GM12878 (cell line): ENCODE data around the gene PFN4. TPM values are rescaled to one million over a fixed set of nuclear protein-coding genes. Genes with fewer than 3 reads are reported as not detected.

Experiments
- FOXM1 ChIP-seq: IDR thresholded peaks from 2 replicates; pipeline ENCODE4 v1.6.1; 2012; ENCODE audit warnings: low read depth, mild to moderate bottlenecking, inconsistent platforms, low read length, moderate library complexity
- GABPA ChIP-seq: IDR thresholded peaks from 2 replicates; pipeline ENCODE4 v1.6.1; 2014; ENCODE audit warnings: antibody characterized with exemption, low read depth, mild to moderate bottlenecking, inconsistent platforms
- MYC ChIP-seq: IDR thresholded peaks from 2 replicates; pipeline ENCODE4 v1.6.1; 2011; ENCODE audit warnings: mild to moderate bottlenecking, low read length, moderate library complexity, inconsistent platforms; ENCODE audit not compliant: insufficient read depth, insufficient replicate concordance, insufficient read length, severe bottlenecking
- NRF1 ChIP-seq: conservative IDR thresholded peaks from 2 replicates; pipeline ENCODE4 v1.6.1; 2011; ENCODE audit warnings: mild to moderate bottlenecking, low read depth, low read length, improper control_type of control experiment
- RB1 ChIP-seq: fragments of 450-650 bp; formaldehyde crosslinking; IDR thresholded peaks from 2 replicates; pipeline ENCODE4 v1.6.1; 2017; ENCODE audit warnings: mild to moderate bottlenecking, borderline replicate concordance
- RBBP5 ChIP-seq: fragments of 200-600 bp; sonication (generic); conservative IDR thresholded peaks from 2 replicates; pipeline ENCODE4 v1.6.1; 2016
- RFX5 ChIP-seq: IDR thresholded peaks from 2 replicates; pipeline ENCODE4 v1.6.1; 2011; ENCODE audit warnings: low read depth, low read length, improper control_type of control experiment
- SKIL ChIP-seq: fragments of 450-650 bp; IDR thresholded peaks from 2 replicates; pipeline ENCODE4 v1.6.1; 2017; ENCODE audit warnings: mild to moderate bottlenecking, low read depth, inconsistent platforms; ENCODE audit not compliant: poor library complexity, severe bottlenecking
- polyA plus RNA-seq, 11 experiments: library from polyadenylated mRNA; depleted of rRNA in 4 of 11; unstranded in 6 of 11; stranded (reverse) in 5 of 11; fragments of >200 nt; fragmentation: Nextera tagmentation in 4 of 11; fragmentation: Illumina TruSeq in 1 of 11; extraction: Ambion mirVana in 4 of 11; extraction: Trizol in 1 of 11; gene quantifications; 1 replicate in 1 of 11; 2 replicates in 10 of 11; pipeline versions ENCODE4 v1.2.1 to v1.2.3, GENCODE V29; 2011 to 2016; ENCODE audit warnings: inconsistent platforms in 2 of 11, missing spikeins in 2 of 11, low read depth in 1 of 11
- total RNA-seq, 4 experiments: library from RNA; depleted of rRNA in 3 of 4; stranded (reverse); fragments of >200 nt in 3 of 4; fragmentation: Illumina TruSeq in 1 of 4; extraction: Trizol in 1 of 4; gene quantifications; 2 replicates each; pipeline versions ENCODE4 v1.2.1 to v1.2.3, GENCODE V29; 2013 to 2021
- TF ChIP-seq, protein P1 (sequence below): fragments of 450-650 bp; formaldehyde crosslinking; IDR thresholded peaks from 2 replicates; pipeline ENCODE4 v1.4.0; 2020; ENCODE audit warnings: mild to moderate bottlenecking, moderate library complexity

PFN4 gene
- total and polyA plus RNA-seq, 10 of the 15 experiments (the other 5 are each of a cell fraction or from before 2014, with no cell fraction given), result 0.12 to 2.1 (median 1.0) TPM

DNA sequence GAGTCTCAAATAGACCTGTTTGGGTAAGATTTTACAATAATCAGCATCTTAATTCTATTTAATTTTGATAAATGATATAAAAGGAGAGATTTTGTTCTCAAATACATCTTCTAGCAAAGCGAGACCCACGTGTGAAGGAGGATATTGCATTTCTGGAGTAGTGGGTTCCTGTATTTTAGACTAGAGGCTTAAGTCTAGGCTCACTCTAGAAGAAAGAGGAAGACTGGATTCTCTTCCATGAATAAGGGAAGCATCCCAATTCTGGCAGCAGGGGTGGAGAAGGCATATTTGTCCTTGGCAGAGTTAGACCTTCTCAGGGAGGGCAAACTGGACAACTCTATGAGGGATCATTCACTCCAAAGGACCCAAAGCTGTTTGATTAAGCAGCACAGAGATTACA lies 40.5 kb upstream of the PFN4 start (continued):
- TF ChIP-seq, protein P1, sequence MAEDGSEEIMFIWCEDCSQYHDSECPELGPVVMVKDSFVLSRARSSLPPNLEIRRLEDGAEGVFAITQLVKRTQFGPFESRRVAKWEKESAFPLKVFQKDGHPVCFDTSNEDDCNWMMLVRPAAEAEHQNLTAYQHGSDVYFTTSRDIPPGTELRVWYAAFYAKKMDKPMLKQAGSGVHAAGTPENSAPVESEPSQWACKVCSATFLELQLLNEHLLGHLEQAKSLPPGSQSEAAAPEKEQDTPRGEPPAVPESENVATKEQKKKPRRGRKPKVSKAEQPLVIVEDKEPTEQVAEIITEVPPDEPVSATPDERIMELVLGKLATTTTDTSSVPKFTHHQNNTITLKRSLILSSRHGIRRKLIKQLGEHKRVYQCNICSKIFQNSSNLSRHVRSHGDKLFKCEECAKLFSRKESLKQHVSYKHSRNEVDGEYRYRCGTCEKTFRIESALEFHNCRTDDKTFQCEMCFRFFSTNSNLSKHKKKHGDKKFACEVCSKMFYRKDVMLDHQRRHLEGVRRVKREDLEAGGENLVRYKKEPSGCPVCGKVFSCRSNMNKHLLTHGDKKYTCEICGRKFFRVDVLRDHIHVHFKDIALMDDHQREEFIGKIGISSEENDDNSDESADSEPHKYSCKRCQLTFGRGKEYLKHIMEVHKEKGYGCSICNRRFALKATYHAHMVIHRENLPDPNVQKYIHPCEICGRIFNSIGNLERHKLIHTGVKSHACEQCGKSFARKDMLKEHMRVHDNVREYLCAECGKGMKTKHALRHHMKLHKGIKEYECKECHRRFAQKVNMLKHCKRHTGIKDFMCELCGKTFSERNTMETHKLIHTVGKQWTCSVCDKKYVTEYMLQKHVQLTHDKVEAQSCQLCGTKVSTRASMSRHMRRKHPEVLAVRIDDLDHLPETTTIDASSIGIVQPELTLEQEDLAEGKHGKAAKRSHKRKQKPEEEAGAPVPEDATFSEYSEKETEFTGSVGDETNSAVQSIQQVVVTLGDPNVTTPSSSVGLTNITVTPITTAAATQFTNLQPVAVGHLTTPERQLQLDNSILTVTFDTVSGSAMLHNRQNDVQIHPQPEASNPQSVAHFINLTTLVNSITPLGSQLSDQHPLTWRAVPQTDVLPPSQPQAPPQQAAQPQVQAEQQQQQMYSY (CRISPR knock-in tag), result no peak
- TF ChIP-seq FOXM1 (no peak), NRF1 (no peak), RBBP5 (no peak), MYC (no peak), RFX5 (no peak), RB1 (no peak), SKIL (no peak), GABPA (no peak)
